Esophagus muscularis mucosa (tissue), 4 donors: ENCODE measurements around the gene TUBD1. TPM values are rescaled to one million over a fixed set of nuclear protein-coding genes. Genes with fewer than 3 reads are reported as not detected.
"Not testable (repeated sequence)": the region's sequence is repeated elsewhere in the genome, so short reads cannot be mapped to it uniquely, and the experiment has no call there.

Source experiments
- DNase-seq: peaks from one replicate; pipeline ENCODE4 v3.0.0-alpha.2; 2017; ENCODE audit errors: extremely low spot score
- H3K27ac ChIP-seq, 4 donors: fragments of 200-600 bp; sonication (generic); replicated peaks in 1 of 4; 1 replicate in 3 of 4; 2 replicates in 1 of 4; pipeline ENCODE4 v1.5.1; 2016 to 2019; ENCODE audit warnings: mild to moderate bottlenecking in 1 of 4
- H3K27me3 ChIP-seq, 4 donors: fragments of 200-600 bp; sonication (generic); one replicate each; pipeline versions ENCODE4 v1.5.1 to v1.6.0; 2016 to 2019
- H3K36me3 ChIP-seq, 4 donors: fragments of 200-600 bp; sonication (generic); one replicate each; pipeline ENCODE4 v1.5.1; 2016 to 2019
- H3K4me1 ChIP-seq, 4 donors: fragments of 200-600 bp; sonication (generic); one replicate each; pipeline ENCODE4 v1.5.1; 2016 to 2019
- H3K4me3 ChIP-seq, 4 donors: fragments of 200-600 bp; sonication (generic); 1 replicate in 2 of 4; 2 replicates in 2 of 4; pipeline ENCODE4 v1.5.1; 2016 to 2019; ENCODE audit warnings: mild to moderate bottlenecking in 4 of 4, moderate library complexity in 1 of 4
- H3K9me3 ChIP-seq, 4 donors: fragments of 200-600 bp; sonication (generic); 1 replicate in 3 of 4; 2 replicates in 1 of 4; pipeline ENCODE4 v1.5.1; 2016 to 2019
- CTCF ChIP-seq, 3 experiments: fragments of 200-600 bp in 2 of 3; fragments of 450-650 bp in 1 of 3; sonication (generic) in 2 of 3; IDR thresholded peaks; one replicate each; pipeline ENCODE4 v1.5.1; 2017 to 2019; ENCODE audit warnings: antibody characterized with exemption in 3 of 3, mild to moderate bottlenecking in 2 of 3, moderate library complexity in 1 of 3
- EP300 ChIP-seq: sonication (generic); formaldehyde crosslinking; IDR thresholded peaks from one replicate; pipeline ENCODE4 v1.6.1; 2017; ENCODE audit warnings: antibody characterized with exemption
- POLR2A ChIP-seq: fragments of 450-650 bp; IDR thresholded peaks from one replicate; pipeline ENCODE4 v1.6.1; 2017; ENCODE audit warnings: antibody characterized with exemption, moderate library complexity, mild to moderate bottlenecking, low read depth
- POLR2AphosphoS5 ChIP-seq, 2 donors: sonication (generic); formaldehyde crosslinking; IDR thresholded peaks; one replicate each; pipeline ENCODE4 v1.6.1; 2017; ENCODE audit warnings: antibody characterized with exemption in 2 of 2
- WGBS: methylation state at CpG from one replicate; pipeline ENCODE4 v1.1.5; 2018; 5-methylcytosine and 5-hydroxymethylcytosine counted together
- intact Hi-C: fragments of 100-400 bp; cut with DNase I; formaldehyde crosslinking; loops from one replicate; pipeline ENCODE4 v1.15.1; 2023
- total RNA-seq, 4 donors: library from RNA; depleted of rRNA; stranded (reverse); fragments of >200 nt; gene quantifications; one replicate each; pipeline versions ENCODE4 v1.1.0 to v1.2.1, GENCODE V29; 2016

TUBD1 gene
- total RNA-seq, 4 donors from 2014 or later, result 5.6 to 10.4 (median 7.0) TPM

- DNase-seq, result no peak
- TF ChIP-seq POLR2A, result peak; percentile 2
- TF ChIP-seq CTCF (IDR thresholded peaks at IDR 0.05), result no peak
- TF ChIP-seq POLR2AphosphoS5 (IDR thresholded peaks at IDR 0.05), result peak; percentile 66 to 74
- TF ChIP-seq EP300, result peak; percentile 57
- H3K36me3 ChIP-seq, result no peaks in the 10 kb centered on the region
- intact Hi-C loops, result no loop called here
- H3K27me3 ChIP-seq, result no peaks in the 10 kb centered on the region
- peak overlapping the region in 2 of 4 donors; percentile 2 to 4 for H3K4me3 ChIP-seq
- WGBS, result 40% methylated on average over 14 of the region's 14 CpGs
- H3K4me1 ChIP-seq, result peaks cover 22 to 69% (median 52%) of the 10 kb centered on the region in 4 donors
- H3K9me3 ChIP-seq, result no peaks in the 10 kb centered on the region
- H3K27ac ChIP-seq, result peak overlapping the region; percentile 75 to 81 (median 78)
Observed at GRCh38 chr17:59851439-59852375, 41.0 kb downstream of the TUBD1 start.

- intact Hi-C loops, H3K27me3 ChIP-seq, DNase-seq, H3K4me3 ChIP-seq, H3K27ac ChIP-seq, H3K9me3 ChIP-seq, H3K36me3 ChIP-seq: not testable (repeated sequence)
- peaks cover 34 to 75% (median 65%) of the 10 kb centered on the region in 4 donors for H3K4me1 ChIP-seq
- 97% methylated on average over 15 of the region's 15 CpGs for WGBS
Observed at GRCh38 chr17:59850311-59850710, 42.4 kb downstream of the TUBD1 start.

GRCh38 chr17:59848778-59849177, 44.0 kb downstream of the TUBD1 start:
- intact Hi-C loops, result loop anchor here (5.0 kb wide), 1 partner anchor 61 kb away; no protein-coding TSS in a partner anchor
- Histone ChIP-seq H3K36me3 (no peaks in the 10 kb centered on the region), H3K27me3 (no peaks in the 10 kb centered on the region), H3K4me1 (peaks cover 39 to 77% (median 70%) of the 10 kb centered on the region in 4 donors), H3K27ac (peak overlapping the region in 3 of 4 donors; percentile 46 to 92 (median 87)), H3K9me3 (no peaks in the 10 kb centered on the region), H3K4me3 (no peak overlapping the region)
- no peak for TF ChIP-seq POLR2A
- peak; percentile 35 to 44 for TF ChIP-seq POLR2AphosphoS5 (IDR thresholded peaks at IDR 0.05)
- 81% methylated on average over 7 of the region's 7 CpGs for WGBS
- DNase-seq, result no peak

GRCh38 chr17:59848385-59848668, 44.4 kb downstream of the TUBD1 start:
- peaks cover 39 to 73% (median 68%) of the 10 kb centered on the region in 4 donors for H3K4me1 ChIP-seq

GRCh38 chr17:59846394-59847165, 46.2 kb downstream of the TUBD1 start:
- H3K36me3 ChIP-seq, result peaks cover 0 to 8% (median 0%) of the 10 kb centered on the region in 4 donors
- WGBS, result 22% methylated on average over 7 of the region's 7 CpGs
- peak; percentile 95 for DNase-seq
- intact Hi-C loops, result loop anchor here (5.0 kb wide), 1 partner anchor 59 kb away; no protein-coding TSS in a partner anchor
- no peaks in the 10 kb centered on the region for H3K27me3 ChIP-seq
- peak overlapping the region in 3 of 4 donors; percentile 8 to 30 (median 11) for H3K4me3 ChIP-seq
- no peaks in the 10 kb centered on the region for H3K9me3 ChIP-seq
- H3K4me1 ChIP-seq, result peaks cover 25 to 71% (median 66%) of the 10 kb centered on the region in 4 donors
- TF ChIP-seq POLR2AphosphoS5 (IDR thresholded peaks at IDR 0.05) (peak; percentile 54 to 59), EP300 (no peak), POLR2A (no peak), CTCF (IDR thresholded peaks at IDR 0.05) (peak in 1 of 3 experiments; percentile 8)
- H3K27ac ChIP-seq, result peak overlapping the region; percentile 87 to 95 (median 91)

More at GRCh38 chr17:59848385-59848668, 44.4 kb downstream of the TUBD1 start:
- H3K27me3 ChIP-seq, result no peaks in the 10 kb centered on the region
- intact Hi-C loops, result loop anchor here (5.0 kb wide), 1 partner anchor 61 kb away; no protein-coding TSS in a partner anchor
- no peak overlapping the region for H3K4me3 ChIP-seq
- 96% methylated on average over 6 of the region's 6 CpGs for WGBS
- peak overlapping the region; percentile 46 to 95 (median 90) for H3K27ac ChIP-seq
- no peak for TF ChIP-seq EP300
- TF ChIP-seq POLR2A, result no peak
- no peak for TF ChIP-seq CTCF (IDR thresholded peaks at IDR 0.05)
- no peaks in the 10 kb centered on the region for H3K36me3 ChIP-seq
- no peaks in the 10 kb centered on the region for H3K9me3 ChIP-seq
- DNase-seq, result no peak
